ENCODE data around the gene DPY19L3.

Gene DPY19L3

GRCh38 chr19:32404933-32405430, 588 bp upstream of the DPY19L3 start:
- peak; percentile 41 for DNase-seq (ENCODE audit: low read depth)
- TF ChIP-seq, protein P1, sequence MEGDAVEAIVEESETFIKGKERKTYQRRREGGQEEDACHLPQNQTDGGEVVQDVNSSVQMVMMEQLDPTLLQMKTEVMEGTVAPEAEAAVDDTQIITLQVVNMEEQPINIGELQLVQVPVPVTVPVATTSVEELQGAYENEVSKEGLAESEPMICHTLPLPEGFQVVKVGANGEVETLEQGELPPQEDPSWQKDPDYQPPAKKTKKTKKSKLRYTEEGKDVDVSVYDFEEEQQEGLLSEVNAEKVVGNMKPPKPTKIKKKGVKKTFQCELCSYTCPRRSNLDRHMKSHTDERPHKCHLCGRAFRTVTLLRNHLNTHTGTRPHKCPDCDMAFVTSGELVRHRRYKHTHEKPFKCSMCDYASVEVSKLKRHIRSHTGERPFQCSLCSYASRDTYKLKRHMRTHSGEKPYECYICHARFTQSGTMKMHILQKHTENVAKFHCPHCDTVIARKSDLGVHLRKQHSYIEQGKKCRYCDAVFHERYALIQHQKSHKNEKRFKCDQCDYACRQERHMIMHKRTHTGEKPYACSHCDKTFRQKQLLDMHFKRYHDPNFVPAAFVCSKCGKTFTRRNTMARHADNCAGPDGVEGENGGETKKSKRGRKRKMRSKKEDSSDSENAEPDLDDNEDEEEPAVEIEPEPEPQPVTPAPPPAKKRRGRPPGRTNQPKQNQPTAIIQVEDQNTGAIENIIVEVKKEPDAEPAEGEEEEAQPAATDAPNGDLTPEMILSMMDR (IDR thresholded peaks at IDR 0.05; ENCODE audit: low read length, missing control alignments): no peak
- H3K4me3 ChIP-seq (replicated peaks; ENCODE audit: low read depth, low read length): peak overlapping the region; percentile 87

DNA sequence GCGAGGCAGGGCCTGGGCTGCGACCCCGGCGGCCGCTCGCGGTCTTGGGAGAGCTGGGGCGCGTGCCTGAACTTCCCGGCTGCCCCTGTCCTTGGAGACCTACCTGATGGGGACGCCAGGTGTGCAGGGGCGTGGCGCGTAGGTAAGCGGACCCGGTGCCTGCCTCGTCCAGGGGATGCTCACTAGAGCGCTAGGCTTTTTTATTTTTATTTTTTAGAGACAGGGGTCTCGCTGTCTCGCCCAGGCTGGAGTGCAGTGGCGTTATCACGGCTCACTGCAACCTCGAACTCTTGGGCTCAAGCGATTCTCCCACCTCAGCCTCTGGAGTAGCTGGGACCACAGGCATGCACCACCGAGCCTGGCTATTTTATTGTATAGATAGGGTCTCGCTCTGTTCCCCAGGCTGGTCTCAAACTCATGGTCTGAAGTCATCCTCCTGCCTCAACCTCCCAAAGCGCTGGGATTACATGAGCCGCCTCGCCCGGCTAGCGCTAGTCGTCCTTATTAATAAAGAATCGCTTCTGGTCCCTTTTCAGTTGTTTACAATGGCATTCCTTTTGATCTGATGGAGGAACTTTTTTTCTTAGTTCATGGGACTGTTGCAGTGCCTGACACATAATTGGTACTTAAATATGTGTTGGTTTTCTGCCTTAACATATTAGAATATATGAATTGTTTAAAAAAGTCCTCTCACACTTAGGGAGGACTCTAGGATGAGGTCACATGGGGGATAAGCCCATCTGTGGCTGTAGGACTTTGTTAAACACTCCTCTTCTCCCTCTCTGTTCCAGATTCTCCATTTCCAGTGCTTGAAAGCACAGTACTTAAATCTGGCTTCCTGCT, 812 bp downstream of the DPY19L3 start:
- TF ChIP-seq, protein P1 (IDR thresholded peaks at IDR 0.05; ENCODE audit: low read length, missing control alignments): no peak
- no peak for DNase-seq (ENCODE audit: low read depth)
- peak overlapping the region; percentile 87 for H3K4me3 ChIP-seq (replicated peaks; ENCODE audit: low read depth, low read length)

DNA sequence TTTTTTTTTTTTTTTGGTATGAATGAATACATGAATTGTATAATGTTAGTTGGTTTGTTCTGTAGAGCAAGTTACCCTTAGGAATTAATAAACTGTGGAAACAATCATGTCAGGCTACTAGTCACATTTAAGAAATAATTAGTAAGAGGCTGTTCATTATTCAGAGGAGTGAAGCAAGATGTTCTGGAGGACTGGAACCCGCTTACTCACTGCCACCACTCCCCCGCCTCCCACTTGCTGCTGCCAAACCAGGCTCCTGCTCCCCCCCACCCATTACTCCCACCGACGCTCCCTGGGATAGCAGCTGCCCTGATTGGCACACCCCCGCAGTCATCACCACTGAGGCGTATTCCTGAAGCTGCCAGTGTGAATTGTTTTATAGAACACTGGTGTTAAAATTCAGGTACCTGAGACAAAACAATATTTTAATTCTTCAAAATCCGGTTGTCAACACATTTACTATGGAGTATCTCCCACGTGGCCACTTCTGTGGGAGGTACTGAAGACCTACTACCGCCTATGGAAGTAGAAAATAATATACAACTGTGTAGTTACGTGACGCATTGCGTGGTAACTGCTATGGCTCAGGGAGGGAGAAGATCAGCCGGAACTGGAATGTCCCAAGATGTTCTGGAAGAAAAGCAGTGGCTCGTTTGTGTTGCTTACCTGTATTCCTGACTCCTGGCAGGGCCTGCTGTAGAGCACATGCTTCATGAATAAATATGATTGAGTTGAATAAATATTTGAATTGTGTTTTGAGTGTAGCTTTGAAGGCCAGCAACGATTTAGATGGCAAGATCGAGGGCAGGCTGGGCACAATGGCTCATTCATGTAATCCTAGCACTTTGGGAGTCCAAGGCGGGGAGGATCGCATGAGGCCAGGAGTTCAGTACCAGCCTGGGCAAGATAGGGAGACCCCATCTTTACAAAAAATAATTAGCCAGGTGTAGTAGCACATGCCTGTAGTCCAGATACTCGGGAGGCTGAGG, 1.7 kb downstream of the DPY19L3 start:
- peak; percentile 88 for DNase-seq (ENCODE audit: low read depth)
- peak overlapping the region; percentile 87 for H3K4me3 ChIP-seq (replicated peaks; ENCODE audit: low read depth, low read length)
- TF ChIP-seq, protein P1 (IDR thresholded peaks at IDR 0.05; ENCODE audit: low read length, missing control alignments): no peak

DNA sequence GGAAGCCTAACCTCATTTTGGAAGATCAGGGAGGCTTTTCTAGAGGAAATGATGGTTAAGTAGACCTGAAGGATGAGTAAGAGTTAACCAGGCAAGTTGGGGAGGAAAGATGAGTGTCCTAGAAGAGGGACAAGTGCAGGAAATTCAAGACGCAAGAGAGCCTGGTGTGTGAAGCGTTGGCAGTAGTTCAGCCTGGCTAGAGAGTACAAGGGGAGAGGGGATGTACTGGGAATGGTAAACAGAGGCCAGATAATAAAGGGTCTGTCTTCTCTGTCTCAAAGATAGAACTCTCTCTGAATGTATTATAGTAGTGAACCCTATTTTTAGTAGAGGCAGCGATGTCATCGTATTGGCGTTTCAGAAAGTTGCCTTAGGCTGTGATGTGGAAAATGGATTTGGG, 9.7 kb downstream of the DPY19L3 start:
- TF ChIP-seq, protein P1 (IDR thresholded peaks at IDR 0.05; ENCODE audit: low read length, missing control alignments): no peak
- no peak for DNase-seq (ENCODE audit: low read depth)
- no peak overlapping the region for H3K4me3 ChIP-seq (replicated peaks; ENCODE audit: low read depth, low read length)

GRCh38 chr19:32415669-32416068, 10.1 kb downstream of the DPY19L3 start:
- TF ChIP-seq, protein P1 (IDR thresholded peaks at IDR 0.05; ENCODE audit: low read length, missing control alignments): no peak
- no peak for DNase-seq (ENCODE audit: low read depth)
- H3K4me3 ChIP-seq (replicated peaks; ENCODE audit: low read depth, low read length): no peak overlapping the region

DNA sequence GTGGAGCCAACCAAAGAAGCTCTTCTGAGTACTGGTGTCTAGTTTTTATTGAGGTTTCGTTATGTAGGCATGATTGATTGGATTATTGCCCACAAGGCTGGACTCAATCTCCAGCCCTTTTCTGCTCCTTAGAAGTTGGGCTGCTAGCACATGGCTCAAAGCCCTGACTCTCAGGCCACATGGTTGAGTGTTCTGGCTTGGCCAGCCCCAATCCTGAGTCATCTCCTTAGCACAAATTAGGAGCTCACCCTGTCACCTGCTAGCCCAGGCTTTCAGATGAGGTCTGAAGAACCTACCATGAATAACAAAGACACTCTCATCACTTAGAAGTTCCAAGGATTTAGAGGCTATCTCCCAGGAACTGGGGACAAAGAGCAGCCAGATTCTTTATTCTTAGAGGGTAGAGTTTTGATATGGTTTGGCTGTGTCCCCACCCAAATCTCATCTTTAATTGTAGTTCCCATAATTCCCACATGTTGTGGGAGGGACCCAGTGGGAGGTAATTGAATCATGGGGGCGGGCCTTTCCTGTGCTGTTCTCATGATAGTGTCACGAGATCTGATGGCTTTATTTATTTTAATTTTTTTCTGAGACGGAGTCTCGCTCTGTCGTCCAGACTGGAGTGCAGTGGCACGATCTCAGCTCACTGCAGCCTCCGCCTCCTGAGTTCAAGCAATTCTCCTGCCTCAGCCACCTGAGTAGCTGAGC, 11.3 kb downstream of the DPY19L3 start:
- H3K4me3 ChIP-seq (replicated peaks; ENCODE audit: low read depth, low read length): no peak overlapping the region
- DNase-seq (ENCODE audit: low read depth): no peak
- TF ChIP-seq, protein P1 (IDR thresholded peaks at IDR 0.05; ENCODE audit: low read length, missing control alignments): no peak

Data from fibroblast of pulmonary artery (primary cell).